MV-4-11 (cell line): ENCODE results near the gene FOXF1.
A peak's percentile ranks its signal among the peaks of the same experiment; 100 is the strongest.

Source experiments
- DNase-seq: peaks from one replicate; lab custom pipeline; 2025; lab: John Stamatoyannopoulos, UW

FOXF1 gene

DNA sequence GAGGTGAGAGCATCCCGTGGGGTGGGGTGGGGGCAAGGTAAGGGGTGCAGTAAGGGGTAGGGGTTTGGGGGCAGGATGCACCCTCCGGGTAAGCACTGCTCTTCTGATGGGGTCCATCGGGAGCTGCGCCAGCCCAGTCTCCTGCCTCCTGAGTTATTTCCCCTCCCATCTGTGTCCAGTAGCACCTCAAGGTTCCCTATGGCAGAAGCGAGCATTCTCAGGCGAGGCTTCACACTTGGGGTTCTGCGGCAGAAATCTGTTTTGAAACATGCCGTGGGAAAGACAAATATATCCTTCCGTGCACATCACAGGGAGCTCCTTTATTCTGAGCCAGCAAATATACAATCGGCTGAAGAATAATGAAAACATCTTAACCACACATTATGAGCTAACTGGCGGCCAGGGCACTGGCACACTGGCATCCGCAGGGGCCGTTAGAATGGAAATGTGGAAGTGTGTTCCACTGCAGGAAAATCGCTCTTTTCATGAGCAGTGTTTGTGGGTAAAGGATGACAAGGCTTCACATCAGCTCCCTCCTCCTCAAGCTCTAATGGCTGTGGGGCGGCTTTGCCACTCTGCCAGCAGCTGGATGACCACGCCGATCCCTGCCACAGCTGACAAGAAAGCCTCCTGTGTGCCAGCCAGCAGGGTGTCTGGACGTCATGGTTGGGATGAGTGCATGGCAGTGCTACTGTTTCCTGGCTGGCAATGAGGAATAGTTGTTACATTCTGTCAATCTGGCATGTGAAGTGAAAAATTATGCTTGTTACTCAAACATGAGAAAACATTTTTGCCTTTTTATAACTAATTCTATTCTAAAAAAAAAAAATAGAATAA is 24.7 kb downstream of the FOXF1 start:
- no peak for DNase-seq

DNA sequence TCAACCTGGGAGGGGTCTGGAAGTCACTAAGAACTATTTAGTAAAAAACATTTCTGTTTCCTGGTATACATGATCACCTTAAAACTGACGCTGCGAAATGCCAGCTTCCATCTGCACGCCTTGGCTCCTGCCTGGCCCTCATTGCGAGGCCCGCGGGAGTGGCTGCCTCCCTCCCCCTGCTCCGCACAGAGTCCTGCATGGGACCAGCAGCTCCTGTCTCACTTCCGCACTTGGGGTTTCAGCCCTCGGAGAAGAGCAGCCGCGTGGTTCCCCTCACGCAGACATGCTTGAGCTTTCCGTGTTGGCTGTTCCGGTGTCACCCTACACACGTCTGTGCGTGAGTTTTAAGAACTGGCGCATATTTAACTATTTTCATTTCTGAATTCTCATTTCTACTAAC is 26.3 kb downstream of the FOXF1 start:
- no peak for DNase-seq

DNA sequence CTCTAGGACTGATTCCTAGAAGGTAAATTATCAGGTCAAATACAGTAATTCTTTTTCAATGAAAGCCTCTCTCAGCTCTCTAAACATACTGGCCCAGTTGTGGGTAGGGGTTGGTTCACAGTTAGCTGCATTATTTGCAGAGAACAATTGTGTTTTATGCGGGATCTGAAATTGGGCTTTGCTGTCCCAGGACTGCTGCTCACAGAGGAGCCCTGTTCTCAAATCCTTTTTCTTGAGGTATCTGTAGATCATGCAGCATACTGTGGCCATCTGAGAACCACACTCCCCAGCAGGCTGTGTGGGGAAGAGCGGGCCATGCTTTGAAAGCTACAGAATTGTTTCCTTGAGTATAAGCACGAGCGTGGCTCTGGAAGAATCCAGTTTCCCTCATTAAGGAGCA is 27.2 kb downstream of the FOXF1 start:
- DNase-seq: no peak

DNA sequence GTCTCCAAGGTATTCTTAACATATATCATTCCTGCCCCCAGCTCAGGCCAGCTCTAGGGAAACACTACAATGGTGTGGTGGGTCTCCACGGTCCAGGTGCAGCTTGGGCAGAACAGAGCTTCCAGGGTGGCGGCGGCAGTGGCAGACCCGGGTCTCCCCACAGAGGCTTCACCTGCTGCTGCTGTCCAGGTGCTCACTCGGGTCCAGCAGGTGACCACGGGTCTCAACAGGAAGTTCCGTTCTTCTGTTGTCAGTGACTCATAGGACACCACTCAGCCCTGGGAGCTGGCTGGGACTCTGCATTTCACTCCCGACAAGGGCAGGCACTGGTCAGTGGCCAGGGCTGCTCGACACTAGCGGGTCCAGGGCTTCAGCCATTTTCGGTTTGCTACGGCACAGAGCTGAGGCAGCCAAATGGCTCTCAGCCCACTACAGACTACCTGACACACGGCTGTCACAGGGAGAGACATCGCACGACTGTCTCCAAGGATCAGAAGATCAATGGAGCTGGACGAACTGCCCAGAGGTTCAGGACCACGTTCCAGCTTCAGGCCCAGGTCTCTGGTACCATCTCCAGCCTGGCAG is 28.0 kb downstream of the FOXF1 start:
- DNase-seq: no peak

DNA sequence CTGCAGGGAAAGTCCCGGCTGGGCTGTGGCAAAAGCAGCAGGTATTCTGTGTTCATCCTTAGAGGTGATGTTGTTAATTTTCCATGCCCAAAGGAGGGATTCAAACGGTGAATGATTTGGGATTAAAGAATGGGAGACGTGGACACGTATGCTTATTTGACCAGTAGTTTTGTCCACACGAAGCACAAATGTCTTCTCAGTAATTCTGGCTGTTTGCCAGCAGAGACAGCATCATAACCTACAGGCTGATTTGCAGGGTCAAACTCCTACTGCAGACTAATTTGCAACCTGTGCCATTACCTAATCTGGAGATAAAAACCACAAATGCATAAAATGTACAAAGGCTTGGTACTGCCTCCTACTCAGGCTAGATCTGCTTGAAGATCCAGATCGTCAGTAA is 30.6 kb downstream of the FOXF1 start:
- no peak for DNase-seq

DNA sequence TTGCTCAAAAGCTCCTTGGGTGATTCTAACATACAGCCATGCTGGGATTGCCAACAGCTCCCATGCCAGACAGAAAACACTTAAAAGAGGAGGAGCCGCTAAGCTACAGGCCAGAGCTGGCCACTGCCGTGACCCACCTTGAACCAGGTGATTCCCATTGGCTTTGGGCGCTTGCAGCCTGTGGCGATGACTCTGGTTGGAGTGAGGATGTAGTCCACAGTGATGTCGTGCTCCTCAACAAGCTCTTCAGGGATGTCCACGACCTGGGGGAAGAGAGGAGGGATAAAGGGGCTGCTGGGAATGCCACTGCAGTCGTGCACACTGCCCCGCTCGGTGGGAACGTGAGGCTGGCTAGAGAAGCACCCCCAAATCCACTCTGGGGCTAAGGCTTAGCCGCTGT is 31.2 kb downstream of the FOXF1 start:
- DNase-seq: no peak

DNA sequence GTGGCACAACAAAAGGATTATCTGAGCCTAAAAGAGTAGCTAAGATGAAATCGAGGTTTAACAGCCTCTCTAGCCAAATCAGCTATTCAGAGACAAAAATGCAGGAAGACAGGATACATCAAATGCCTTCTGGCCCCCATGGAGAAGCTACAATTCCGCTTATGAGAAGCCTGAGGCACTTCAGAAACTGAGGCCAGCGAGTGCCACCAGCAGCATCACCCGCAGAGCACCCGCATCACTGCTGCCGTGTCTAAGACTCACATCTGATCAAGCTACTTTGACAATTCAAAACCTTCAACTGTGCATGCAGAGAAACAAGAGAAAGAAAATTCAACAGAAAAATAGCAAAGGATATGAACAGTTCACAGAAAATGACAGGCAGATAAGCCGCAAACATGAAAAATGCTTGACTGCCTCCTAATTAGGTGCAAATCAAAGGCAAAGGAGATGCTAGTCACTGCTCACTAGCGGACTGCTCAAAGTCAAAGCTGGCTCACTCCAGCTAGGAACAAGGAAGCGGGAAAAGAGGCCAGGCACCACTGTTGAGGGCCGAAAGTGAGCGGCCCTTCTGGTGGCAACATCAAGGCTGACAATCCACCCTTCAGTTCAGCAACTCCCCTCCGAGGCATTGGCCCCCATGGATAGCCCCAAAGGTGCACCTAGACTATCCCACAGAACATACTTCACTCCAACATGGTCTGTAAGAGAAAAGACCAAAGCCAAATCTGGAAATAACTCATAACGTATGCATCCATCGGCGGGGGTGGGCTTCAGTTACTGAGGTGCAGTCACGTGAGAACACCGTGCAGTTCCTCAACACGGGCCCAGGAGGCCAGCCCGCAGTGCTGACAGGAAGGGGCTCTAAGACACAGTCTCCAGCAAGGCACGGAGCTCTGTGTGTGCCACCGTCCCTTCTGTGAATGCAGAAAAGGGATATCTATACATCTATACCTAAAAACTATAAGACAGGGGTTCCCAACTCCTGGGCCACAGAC is 32.7 kb downstream of the FOXF1 start:
- no peak for DNase-seq

DNA sequence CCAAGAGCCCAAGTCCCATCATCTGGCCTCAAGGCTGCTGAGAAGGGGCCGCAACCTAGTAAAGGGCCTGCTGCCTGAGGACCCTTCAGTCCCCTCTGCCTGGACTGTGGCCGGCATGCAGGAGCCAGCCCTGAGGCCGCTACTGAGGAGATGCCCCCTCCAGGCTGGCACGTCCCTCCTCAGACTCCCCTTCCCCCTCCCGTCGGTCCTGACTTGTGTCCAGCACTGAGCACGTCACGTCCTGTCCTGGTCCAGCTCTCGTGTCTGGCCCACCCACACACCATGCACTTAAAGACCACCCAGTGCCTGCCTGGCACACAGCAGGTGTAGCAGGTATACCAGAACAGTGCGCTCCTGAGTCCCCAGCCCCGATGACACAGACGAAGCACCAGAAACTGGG is 35.2 kb downstream of the FOXF1 start:
- no peak for DNase-seq

DNA sequence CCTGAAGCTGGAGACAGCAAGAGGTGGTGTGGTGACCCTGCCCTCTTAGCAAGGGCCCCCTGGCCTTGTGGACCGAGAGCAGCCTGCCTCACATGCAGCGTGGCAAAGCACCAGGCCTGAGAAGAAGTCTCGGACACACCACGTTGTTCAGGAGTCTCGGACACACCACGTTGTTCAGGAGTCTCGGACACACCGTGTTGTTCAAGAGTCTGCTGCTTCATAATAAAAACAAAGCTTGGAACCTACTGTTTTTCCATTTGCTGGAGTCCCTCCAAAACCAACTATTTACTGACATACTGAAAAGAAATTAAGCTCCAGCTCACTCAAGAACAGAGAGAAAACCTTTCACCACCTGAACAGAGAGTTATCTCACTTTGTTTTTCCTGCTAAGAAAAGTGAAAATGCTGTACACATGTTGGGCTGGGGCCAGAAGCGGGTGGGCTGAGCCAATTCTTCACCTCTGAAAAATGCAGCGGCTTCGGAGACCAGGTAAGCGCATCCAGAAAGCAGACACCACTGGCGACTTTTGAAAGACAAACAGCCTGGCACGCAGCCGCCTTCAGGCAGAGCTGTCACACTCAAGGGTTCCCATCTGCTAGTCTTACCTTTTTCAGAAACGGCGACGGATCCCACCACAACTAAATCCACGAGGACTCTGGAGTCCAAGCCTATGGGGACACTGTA is 35.8 kb downstream of the FOXF1 start:
- DNase-seq: no peak

DNA sequence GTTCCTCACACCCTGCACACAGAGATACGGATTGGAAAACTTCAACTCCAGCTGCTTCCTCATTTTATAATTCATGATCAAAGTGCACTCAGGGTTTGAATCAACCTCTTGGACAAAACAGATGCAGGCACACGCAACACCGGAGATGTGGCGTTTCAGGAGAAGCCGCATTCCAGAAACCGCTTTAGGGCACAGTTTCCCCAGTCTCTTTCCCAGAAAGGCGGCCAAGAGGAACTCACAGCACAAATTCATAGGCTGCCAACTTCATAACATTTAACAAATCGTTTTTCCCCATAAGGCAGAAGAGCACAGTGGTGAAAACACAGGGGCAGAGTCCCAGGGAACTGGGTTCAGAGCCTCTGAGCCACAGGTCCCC is 36.3 kb downstream of the FOXF1 start:
- no peak for DNase-seq

DNA sequence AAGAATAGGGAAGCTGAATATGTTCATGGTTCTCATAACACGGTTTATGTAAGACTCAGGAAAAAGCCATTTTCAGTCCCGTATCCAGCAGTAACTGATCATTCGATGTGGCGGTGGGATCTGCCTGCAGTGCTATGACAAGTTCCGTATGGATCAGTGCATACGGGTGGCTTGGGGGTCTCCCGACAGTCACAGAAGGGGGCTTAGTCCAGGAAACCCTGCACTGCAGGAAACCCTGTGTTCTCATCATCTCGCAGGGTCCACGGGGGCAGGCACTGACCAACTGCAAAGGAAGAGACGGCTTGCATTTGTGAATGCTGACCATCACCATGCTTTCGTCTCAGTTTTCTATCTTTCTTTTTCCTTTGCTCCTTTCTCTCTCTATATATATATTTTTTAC is 37.0 kb downstream of the FOXF1 start:
- DNase-seq: no peak

DNA sequence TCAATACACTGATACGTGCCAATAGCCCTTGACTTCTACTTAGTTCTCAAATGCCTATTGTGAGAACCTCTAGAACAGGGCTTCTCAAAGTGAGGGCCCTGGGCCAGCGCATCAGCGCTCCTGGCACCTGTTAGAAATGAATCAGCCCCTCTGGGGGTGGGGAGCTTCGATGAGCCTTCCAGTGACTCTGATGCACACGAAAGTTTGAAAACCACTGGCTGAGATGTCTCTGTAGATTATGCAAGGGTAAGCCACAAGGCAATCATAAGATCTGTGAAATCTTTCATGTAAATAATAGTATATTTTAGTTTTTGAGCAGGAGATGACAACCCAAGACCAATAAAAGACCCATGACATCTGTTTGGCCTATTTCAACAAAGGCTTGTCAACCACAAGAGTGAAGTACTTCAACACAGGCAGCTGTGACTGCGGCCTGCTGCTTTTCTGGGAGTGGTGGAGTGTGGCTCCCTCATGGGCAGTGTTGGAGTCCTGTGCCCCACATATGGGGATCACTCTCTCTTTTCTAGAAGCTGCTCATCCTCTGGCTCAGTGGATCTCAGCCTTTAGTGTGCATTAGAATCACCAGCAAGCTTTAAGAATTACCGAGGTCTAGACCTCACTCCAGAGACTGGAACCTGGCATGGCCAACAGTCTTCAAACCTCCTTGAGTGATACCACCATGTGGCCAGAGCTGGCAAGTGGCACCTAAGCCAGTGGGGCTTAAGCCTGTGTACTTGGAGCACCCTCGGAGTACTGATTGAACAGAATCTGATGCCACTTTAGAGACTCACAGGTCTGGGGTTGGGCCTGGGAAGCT is 39.0 kb downstream of the FOXF1 start:
- DNase-seq: peak; percentile 48

DNA sequence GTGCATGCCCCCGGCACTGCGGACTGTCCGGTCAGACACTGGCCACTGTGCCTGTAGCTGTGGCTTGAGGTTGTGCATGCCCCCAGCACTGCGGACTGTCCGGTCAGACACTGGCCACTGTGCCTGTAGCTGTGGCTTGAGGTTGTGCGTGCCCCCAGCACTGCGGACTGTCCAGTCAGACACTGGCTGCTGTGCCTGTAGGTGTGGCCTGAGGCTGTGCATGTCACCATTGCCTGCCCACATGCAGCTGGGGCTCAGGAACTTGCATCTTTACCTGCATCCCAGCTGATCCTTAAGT is 39.5 kb downstream of the FOXF1 start:
- DNase-seq: no peak

DNA sequence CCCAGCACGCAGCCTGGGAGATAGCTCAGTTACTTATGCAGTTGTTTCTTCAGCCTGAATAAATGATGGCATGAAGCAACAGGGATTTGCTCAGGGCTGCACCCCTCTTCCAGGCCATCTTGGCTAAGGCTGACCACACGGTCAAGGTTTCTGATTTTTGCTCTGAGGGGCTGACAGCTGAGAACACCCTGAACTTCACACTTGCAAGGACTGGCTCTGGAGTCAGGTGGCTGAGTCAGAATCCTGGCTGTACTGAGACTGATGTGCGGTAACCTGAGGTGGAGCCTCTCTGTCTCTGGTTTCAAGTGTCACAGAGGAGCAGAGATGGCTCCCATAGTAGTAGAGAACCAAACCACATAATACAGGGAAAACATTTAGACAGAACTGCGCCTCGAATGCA is 40.0 kb downstream of the FOXF1 start:
- no peak for DNase-seq

DNA sequence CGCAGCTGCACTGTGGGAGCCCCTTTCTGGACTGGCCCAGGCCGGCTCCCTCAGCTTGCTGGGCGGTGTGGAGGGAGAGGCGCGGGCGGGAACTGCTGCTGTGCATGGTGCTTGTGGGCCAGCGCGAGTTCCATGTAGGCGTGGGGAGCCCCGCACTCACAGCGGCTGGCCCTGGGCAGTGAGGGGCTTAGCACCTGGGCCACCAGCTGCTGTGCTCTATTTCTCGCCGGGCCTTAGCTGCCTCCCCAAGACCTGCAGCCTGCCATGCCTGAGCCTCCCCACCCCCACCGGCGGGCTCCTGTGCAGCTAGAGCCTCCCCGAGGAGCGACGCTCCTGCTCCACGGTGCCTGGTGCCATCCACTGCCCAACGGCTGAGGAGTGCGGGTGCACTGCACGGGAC is 43.0 kb downstream of the FOXF1 start:
- DNase-seq: no peak

DNA sequence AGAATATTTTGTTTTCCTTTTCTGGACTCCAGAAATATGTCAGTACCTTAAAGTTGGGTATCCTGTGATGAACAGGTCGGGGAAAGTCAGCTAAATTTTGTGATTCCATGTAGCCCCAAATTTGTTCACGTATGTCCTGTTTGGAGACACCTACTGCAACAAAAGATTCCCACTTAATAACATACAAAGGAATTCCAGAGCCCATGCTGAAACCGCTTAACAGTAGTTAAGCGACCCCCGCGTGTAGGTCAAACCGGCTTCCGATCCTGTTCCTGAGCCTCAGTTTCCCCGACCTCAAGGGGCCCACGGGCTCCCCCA is 44.2 kb downstream of the FOXF1 start:
- no peak for DNase-seq

DNA sequence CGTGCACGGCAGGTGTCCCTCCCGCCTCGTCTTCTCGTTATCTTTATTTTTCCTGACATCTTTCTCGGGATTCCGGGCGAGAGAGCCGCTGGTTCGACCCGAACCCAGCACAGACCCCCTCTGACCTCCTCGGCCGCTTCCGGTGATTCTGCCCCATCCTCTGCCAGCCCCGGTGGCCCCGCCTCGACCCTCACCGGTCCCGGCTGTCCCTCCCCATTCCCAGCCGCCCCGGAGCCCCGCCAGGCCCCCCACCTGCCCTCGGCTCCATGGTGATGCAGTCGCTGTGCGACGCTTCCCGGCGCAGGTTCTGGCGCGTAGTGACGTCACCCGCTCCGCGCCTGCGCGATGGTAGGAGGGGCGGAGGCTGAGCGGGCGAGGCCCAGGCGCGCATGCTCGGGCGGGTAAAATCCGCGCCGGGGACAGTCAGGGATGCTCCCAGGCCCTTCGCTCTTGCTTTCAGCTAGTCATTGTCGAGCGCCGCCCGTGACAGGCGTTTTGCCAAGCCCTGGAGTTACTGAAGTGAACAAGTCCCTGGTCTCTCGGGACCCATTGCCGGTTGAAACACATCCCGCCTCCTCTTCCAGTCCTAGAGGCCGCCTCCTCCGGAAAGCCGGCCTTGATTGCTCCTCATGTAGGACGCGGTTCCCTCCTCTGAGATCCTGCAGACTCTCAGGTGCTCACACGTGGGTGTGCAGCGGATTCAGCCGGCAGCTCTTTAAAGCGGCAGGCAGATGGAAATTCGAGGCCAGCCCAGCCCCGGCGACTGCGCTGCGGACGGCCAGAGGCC is 44.8 kb downstream of the FOXF1 start, which contains the start of gene MTHFSD:
MTHFSD (minus strand) TSS at position 319 of the 787 bp plus-strand sequence; CDS start at position 268, 51 bp downstream.
- peak; percentile 79 for DNase-seq

DNA sequence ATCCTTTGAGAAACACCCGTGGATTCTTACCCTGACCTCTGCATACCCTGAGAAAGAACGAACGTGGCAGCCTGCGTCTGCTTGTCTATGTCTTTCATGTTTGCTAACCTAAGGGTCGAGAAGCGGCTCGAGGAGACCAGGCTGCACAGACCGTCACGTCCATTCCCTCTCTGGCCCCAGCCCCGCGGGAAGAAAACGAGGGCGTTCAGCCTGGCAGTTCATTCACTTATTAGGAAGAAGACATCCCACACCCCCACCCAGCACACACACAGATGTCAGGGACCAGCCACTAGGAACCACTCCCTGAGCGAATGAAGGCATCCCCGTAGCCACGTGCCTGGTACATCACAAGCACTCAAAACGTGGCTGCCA is 45.4 kb downstream of the FOXF1 start:
- DNase-seq: no peak

DNA sequence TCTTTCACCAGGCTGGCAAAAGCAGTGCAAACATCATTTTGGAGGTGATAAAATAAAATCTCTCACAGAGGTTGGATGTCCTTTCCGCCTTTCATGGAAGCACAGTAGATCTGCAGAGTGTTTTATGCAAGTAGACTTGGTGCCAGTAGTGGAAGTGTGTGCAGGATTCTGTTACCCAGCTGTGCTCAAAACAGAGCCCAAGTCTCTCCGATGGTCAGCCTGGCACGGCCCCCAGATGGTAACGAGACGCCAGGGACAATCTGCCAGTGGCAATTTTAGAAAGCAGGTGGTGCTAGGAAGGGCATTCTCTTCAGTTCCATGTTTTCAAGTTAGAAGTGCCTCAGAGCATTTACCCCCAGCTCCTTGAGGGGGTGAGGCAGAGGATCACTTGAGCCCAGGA is 46.2 kb downstream of the FOXF1 start:
- DNase-seq: no peak

DNA sequence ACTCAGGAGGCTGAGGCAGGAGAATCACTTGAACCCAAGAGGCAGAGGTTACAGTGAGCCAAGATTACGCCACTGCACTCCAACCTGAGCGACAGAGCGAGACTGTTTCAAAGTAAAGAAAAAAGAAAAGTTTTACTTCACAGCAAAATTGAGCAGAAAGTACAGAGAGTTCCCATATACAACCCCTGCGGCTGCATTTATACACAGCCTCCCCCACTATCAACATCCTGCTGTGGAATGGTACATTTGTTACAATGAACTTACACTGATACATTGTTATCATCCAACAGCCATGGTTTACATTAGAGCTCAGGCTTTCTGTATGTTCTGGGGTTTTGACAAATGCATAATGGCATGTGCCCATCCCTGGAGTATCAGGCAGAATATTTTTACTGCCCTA is 47.3 kb downstream of the FOXF1 start:
- DNase-seq: no peak
